ENCODE measurements around the gene CHL1.

- TF ChIP-seq POLR2A (IDR thresholded peaks at IDR 0.05) (no peak), CTCF (IDR thresholded peaks at IDR 0.05) (no peak)
These were observed 135.3 kb downstream of the CHL1 start for GRCh38 chr3:331881-332280.

All from esophagus squamous epithelium (tissue), 4 donors.